Breast epithelium (tissue), 3 donors: Measurements from ENCODE around the gene TSACC.

Experiments used
- POLR2A ChIP-seq: fragments of 450-650 bp; IDR thresholded peaks from one replicate; pipeline ENCODE4 v1.6.1; 2016; ENCODE audit warnings: antibody characterized with exemption, mild to moderate bottlenecking, moderate library complexity
- TF ChIP-seq, protein P1 (sequence below), 3 donors: fragments of 450-650 bp; IDR thresholded peaks; one replicate each; pipeline ENCODE4 v1.5.1; 2016 to 2017; ENCODE audit warnings: antibody characterized with exemption in 3 of 3, mild to moderate bottlenecking in 3 of 3, moderate library complexity in 3 of 3

DNA sequence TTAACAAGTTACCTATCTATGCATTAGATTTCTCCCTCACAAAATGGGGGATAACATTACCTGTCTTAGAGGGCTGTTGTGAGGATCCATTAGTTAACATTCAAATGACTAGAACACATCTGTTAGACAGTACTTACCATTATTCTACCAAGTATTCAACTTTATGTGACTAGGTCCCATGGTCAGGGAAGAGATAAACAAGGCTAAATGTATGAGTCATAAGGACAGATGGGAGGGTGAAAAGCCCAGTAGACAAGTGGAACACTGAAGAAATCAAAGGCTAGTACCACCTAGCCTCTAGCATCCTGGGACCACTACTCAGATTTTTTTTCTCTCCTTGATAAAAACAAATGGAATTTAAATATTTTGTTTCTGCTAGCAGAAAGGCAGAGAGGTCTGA, 30.2 kb upstream of the TSACC start:
- TF ChIP-seq, protein P1, sequence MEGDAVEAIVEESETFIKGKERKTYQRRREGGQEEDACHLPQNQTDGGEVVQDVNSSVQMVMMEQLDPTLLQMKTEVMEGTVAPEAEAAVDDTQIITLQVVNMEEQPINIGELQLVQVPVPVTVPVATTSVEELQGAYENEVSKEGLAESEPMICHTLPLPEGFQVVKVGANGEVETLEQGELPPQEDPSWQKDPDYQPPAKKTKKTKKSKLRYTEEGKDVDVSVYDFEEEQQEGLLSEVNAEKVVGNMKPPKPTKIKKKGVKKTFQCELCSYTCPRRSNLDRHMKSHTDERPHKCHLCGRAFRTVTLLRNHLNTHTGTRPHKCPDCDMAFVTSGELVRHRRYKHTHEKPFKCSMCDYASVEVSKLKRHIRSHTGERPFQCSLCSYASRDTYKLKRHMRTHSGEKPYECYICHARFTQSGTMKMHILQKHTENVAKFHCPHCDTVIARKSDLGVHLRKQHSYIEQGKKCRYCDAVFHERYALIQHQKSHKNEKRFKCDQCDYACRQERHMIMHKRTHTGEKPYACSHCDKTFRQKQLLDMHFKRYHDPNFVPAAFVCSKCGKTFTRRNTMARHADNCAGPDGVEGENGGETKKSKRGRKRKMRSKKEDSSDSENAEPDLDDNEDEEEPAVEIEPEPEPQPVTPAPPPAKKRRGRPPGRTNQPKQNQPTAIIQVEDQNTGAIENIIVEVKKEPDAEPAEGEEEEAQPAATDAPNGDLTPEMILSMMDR (IDR thresholded peaks at IDR 0.05): no peak
- no peak for TF ChIP-seq POLR2A
